Stomach smooth muscle (tissue), 2 donors: ENCODE results near the gene NUP153.
"Not testable (repeated sequence)": the region's sequence is repeated elsewhere in the genome, so short reads cannot be mapped to it uniquely, and the experiment has no call there.

Experiments used
- H3K27ac ChIP-seq: one replicate; pipeline ENCODE4 v1.7.0; 2013; ENCODE audit warnings: mild to moderate bottlenecking, low read length, inconsistent platforms
- H3K27me3 ChIP-seq, 2 donors: one replicate each; pipeline ENCODE4 v1.7.0; 2013; ENCODE audit warnings: low read length in 2 of 2; ENCODE audit not compliant: insufficient read depth in 2 of 2, control insufficient read depth in 1 of 2
- H3K36me3 ChIP-seq, 2 donors: one replicate each; pipeline ENCODE4 v1.7.0; 2013; ENCODE audit warnings: low read length in 2 of 2; ENCODE audit not compliant: control insufficient read depth in 2 of 2, insufficient read depth in 2 of 2
- H3K4me1 ChIP-seq: one replicate; pipeline ENCODE4 v1.7.0; 2013; ENCODE audit warnings: low read length; ENCODE audit not compliant: control insufficient read depth, insufficient read depth
- H3K4me3 ChIP-seq, 2 donors: one replicate each; pipeline ENCODE4 v1.7.0; 2013; ENCODE audit warnings: low read length in 2 of 2
- H3K9ac ChIP-seq, 2 donors: one replicate each; pipeline ENCODE4 v1.7.0; 2013; ENCODE audit warnings: low read length in 2 of 2, mild to moderate bottlenecking in 1 of 2
- H3K9me3 ChIP-seq, 2 donors: one replicate each; pipeline ENCODE4 v1.7.0; 2013; ENCODE audit warnings: low read length in 2 of 2; ENCODE audit not compliant: control insufficient read depth in 2 of 2
- donor health status: healthy.
- donor health status: Pancreatic carcinoma.

Gene NUP153

DNA sequence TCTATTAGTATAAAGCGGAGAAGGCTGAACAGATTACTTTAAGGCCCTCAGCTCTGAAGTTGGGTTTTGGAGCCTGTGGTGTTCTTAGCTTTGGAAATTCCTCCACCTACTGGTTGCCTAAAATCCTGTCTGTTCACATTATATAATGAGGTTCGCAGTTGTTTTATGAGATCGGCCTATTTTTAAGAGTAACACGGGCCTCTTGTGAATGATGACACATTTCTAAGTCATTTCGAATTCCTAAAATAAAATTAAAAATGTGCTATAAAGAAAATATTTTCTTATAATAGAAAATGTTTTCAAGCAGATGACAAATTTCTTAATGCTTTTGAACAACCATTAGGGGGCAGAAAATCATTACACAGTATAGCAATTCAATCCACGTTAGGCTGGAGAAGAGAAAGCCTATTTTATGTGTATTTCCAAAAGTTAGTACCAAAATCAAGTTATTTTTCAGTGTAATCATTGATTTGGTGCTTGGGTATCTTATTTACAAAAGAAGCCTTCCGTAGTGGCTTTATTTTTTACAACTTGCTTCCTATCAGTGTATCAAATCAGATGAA is 122.4 kb downstream of the NUP153 start:
- H3K9me3 ChIP-seq = no peaks in the 10 kb centered on the region
- H3K27ac ChIP-seq = peak overlapping the region; percentile 78
- H3K4me3 ChIP-seq = peak overlapping the region in 1 of 2 donors; percentile 54
- H3K9ac ChIP-seq = peak overlapping the region in 1 of 2 donors; percentile 36
- peaks cover 7% of the 10 kb centered on the region for H3K4me1 ChIP-seq
- no peaks in the 10 kb centered on the region for H3K27me3 ChIP-seq
- no peaks in the 10 kb centered on the region for H3K36me3 ChIP-seq

DNA sequence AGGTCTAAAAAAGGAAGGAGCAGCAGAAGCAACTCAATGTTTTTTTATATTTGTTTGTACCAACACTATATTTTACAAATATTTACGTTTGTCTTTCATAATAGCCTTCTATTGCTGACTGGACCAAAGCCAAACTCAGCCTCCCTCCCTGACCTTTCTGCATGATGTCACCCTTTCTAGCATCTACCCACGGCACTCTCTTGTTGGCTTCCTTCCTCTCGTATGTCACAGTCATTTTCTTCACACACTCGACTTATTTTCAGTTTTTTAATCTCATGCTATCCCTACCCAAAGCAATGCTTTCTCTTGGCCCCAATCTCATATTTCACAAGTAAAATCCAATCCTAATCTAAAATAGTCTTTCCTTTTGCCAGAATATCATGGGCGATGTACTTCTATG is 122.9 kb downstream of the NUP153 start:
- H3K4me1 ChIP-seq = peaks cover 7% of the 10 kb centered on the region
- H3K9me3 ChIP-seq = no peaks in the 10 kb centered on the region
- H3K4me3 ChIP-seq = peak overlapping the region; percentile 6 to 54
- H3K27ac ChIP-seq = peak overlapping the region; percentile 78
- H3K36me3 ChIP-seq = no peaks in the 10 kb centered on the region
- H3K9ac ChIP-seq = peak overlapping the region; percentile 36 to 66
- H3K27me3 ChIP-seq = no peaks in the 10 kb centered on the region

DNA sequence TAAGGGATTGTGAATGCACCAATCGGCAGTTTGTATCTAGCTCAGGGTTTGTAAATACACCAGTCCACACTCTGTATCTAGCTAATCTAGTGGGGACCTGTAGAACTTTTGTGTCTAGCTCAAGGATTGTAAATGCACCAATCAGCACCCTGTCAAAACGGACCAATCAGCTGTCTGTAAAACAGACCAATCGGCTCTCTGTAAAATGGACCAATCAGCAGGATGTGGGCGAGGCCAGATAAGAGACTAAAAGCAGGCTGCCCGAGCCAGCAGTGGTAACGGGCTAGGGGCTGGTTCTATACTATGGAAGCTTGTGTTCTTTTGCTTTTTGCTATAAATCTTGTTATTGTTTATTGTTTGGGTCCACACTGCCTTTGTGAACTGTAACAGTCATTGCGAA is 125.4 kb downstream of the NUP153 start:
- H3K4me3 ChIP-seq, H3K9me3 ChIP-seq, H3K9ac ChIP-seq, H3K4me1 ChIP-seq, H3K27me3 ChIP-seq, H3K36me3 ChIP-seq: not testable (repeated sequence)
- peak overlapping the region; percentile 41 for H3K27ac ChIP-seq

DNA sequence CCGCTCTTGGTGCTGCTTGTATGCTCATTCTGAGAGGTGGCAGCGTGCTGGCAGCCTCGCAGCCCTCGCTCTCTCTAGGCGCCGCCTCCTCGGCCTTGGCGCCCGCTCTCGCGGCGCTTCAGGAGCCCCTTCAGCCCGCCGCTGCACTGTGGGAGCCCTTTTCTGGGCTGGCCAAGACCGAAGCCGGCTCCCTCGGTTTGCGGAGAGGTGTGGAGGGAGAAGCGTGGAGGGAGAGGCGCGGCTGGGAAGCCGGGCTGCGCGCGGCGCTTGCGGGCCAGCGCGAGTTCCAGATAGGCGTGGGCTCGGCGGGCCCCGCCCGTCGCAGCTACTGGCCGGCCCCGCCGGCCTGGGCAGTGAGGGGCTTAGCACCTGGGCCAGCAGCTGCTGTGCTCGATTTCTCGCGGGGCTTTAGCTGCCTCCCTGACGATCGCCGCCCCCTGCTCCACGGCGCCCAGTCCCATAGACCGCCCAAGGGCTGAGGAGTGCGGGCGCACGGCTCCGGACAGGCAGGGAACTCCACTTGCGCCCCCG is 126.1 kb downstream of the NUP153 start:
- H3K36me3 ChIP-seq = no peaks in the 10 kb centered on the region
- H3K4me1 ChIP-seq = peaks cover 7% of the 10 kb centered on the region
- no peaks in the 10 kb centered on the region for H3K27me3 ChIP-seq
- peaks cover 5 to 7% of the 10 kb centered on the region in 2 donors for H3K9me3 ChIP-seq
- H3K4me3 ChIP-seq = peak overlapping the region; percentile 32 to 74
- peak overlapping the region; percentile 71 for H3K27ac ChIP-seq
- peak overlapping the region; percentile 41 to 51 for H3K9ac ChIP-seq

DNA sequence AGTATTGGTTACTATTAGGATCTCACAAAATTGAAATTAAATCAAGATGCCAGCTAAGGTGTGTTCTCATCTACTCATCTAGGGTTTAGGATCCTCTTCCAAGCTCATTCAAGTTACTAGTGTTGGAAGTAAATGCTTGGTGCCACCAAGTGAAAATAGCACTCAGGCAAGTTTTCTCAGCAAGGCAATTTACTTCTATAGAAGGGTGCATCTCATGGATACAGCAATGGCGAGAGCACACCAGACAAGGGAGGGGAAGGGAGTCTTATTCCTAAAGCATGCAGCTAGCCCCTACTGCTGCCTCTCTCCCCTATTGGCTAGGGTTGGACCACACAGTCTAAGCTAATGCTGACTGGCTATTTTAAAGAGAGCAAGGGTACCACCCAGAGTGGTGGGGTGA is 129.7 kb downstream of the NUP153 start:
- peaks cover 5 to 7% of the 10 kb centered on the region in 2 donors for H3K9me3 ChIP-seq
- peaks cover 4% of the 10 kb centered on the region for H3K4me1 ChIP-seq
- no peak overlapping the region for H3K4me3 ChIP-seq
- H3K36me3 ChIP-seq = no peaks in the 10 kb centered on the region
- H3K9ac ChIP-seq = no peak overlapping the region
- H3K27ac ChIP-seq = no peak overlapping the region
- H3K27me3 ChIP-seq = no peaks in the 10 kb centered on the region

DNA sequence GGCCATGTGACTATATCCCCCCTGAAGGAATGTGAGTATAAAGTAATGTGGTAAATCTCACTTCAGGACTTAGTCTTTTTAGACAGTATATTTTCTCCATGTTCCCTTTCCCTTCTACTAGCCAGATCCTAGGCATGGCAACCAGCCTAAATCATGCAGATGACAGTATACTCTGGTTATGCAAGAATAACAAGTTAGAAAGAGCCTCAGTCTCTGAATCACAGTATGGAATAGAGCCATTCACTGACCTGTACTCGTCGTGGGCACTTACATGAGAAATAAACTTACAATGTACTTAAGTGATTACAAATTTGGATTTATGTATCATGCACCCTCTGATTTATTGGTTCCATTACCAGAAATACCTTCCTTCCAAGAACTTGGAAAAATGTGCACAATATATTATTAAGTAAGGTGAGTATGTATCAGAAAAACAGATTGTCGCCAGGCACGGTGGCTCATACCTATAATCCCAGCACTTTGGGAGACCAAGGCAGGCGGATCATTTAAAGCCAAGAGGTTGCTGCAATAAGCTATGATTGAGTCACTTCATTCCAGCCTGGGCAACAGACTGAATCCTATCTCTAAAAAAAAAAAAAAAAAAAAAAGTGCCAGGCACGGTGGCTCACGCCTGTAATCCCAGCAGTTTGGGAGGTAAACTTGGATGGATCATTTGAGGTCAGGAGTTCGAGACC is 131.7 kb downstream of the NUP153 start:
- Histone ChIP-seq H3K27me3 (no peaks in the 10 kb centered on the region), H3K9ac (no peak overlapping the region), H3K36me3 (no peaks in the 10 kb centered on the region), H3K4me1 (no peaks in the 10 kb centered on the region), H3K9me3 (peaks cover 5 to 7% of the 10 kb centered on the region in 2 donors), H3K27ac (no peak overlapping the region), H3K4me3 (no peak overlapping the region)

DNA sequence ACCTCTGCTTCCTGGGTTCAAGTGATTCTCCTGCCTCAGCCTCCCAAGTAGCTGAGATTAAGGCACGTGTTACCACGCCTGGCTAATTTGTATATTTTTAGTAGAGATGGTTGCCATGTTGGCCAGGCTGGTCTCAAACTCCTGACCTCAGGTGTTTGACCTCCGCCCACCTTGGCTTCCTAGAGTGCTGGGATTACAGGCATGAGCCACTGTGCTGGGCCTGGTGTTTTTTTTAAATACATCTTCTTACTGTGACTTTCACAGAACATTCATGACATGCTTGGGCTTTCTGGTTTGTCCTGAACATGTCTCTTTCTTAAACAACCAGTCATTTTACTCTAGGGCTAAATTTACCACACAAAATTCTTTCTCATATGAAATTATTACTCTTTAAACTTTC is 141.3 kb downstream of the NUP153 start:
- Histone ChIP-seq H3K9ac (no peak overlapping the region), H3K36me3 (no peaks in the 10 kb centered on the region), H3K27me3 (no peaks in the 10 kb centered on the region), H3K4me1 (no peaks in the 10 kb centered on the region), H3K4me3 (no peak overlapping the region), H3K27ac (no peak overlapping the region), H3K9me3 (no peaks in the 10 kb centered on the region)
